ENCODE measurements around the gene FANCL.
A peak's percentile ranks its signal among the peaks of the same experiment; 100 is the strongest.
"Not testable (repeated sequence)": the region's sequence is repeated elsewhere in the genome, so short reads cannot be mapped to it uniquely, and the experiment has no call there.

Gene FANCL

GRCh38 chr2:58240670-58241545 is at the start of gene FANCL:
TSS of gene FANCL (minus strand) at chr2:58241325. CDS start at chr2:58241313, 12 bp downstream.
- peak; percentile 90 for DNase-seq

DNA sequence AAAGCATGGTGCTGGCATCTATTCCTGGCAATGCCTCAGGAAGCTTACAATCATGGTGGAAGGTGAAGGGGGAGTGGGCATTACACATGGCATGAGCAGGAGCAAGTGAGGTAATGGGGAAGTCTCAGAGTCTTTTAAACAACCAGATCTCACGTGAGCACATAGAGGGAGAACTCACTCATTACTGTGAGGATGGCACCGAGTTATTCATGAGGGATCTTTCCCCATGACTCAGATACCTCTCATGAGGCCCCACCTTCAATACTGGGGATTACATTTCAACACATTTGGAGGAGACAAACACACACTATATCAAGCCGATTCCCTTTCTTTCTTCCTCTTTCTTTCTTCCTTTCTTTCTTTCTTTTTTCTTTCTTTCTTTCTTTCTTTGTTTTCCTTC is 47.9 kb upstream of the FANCL start:
- DNase-seq, result no peak

- no peak for DNase-seq
Observed at GRCh38 chr2:58283931-58284330, 42.8 kb upstream of the FANCL start.

DNA sequence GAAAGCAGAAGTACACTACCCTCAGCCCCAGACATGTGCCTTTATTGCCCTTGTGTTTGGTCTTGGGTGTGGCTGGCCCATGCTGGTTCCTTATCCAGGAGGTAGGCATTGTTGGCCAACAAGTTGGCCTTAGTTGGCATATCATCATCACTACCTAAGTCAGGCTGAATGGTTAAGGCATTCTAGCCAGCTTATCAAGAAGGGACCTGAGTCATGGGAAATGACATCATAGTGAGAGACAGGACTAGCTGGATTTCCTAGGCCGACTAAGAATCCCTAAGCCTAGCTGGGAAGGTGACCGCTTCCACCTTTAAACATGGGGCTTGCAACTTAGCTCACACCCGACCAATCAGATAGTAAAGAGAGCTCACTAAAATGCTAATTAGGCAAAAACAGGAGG is 34.0 kb upstream of the FANCL start:
- DNase-seq, result not testable (repeated sequence)

DNA sequence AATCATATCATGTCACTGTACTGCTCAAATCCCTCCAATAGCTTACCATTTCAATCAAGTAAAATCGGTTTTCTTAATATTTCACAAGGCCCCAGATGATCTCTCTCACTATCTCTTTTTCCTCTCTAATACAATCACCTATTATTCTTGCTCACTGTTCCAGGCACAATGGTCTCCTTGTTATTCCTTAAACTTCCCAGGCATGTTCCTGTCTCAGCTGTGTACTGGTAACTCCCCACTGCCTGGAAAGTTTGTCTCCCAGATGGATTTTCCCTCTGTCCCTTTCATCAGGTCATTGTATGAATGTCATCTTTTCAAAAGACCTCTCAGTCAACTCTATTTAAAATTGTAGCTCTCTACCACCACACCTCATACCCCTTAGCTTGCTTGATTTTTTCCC is 30.7 kb upstream of the FANCL start:
- DNase-seq, result no peak

GRCh38 chr2:58268685-58269084 is 27.6 kb upstream of the FANCL start:
- DNase-seq, result no peak

- no peak for DNase-seq
Observed at GRCh38 chr2:58266211-58266610, 25.1 kb upstream of the FANCL start.

DNA sequence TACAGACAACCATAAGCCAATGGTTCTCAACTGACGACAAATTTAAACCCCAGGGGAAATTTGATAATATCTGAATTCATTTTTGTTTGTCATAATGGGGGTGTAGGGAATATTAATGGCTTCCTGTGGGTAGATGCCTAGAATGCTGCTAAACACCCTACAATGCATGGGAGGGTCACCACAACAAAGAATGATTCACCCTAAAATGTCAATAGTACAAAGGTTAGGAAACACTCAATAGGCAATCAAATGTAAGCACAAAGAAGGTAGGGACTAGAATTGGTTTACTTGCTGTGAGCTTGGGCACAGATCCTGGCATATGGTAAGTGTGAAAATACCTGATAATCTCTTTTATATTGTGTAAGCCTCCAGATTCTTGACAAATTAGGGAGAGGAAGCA is 20.1 kb upstream of the FANCL start:
- DNase-seq, result no peak

DNA sequence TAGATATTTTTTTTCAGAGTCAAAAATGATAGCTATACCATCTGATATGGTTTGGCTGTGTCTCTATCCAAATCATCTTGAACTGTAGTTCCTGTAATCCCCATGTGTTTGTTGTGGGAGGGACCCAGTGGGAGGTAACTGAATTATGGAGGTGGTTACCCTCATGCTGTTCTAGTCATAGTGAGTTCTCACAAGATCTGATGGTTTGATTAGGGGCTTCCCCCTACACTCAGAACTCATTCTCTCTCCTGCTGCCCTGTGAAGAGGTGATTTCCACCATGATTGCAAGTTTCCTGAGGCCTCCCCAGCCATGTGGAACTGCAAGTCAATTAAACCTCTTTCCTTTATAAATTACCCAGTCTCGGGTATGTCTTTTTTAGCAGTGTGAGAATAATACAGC is 17.3 kb upstream of the FANCL start:
- DNase-seq, result peak; percentile 51

- DNase-seq, result not testable (repeated sequence)
Observed at GRCh38 chr2:58251331-58252201, 10.4 kb upstream of the FANCL start.

DNA sequence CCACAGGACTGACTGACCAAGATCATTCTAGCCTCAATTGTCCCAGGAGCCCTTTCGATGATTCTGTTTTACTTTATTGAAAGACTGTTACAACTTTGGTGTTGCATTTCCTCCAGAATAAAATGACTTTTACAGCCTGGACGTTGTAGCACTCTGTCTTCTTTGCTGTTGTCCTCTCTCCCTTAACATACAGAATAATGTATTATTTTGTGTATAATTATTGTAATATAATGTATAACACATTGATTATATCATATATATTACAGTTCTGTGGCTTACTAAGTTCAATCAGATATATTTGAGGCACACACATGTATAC is 380 bp upstream of the FANCL start:
- DNase-seq, result no peak

DNA sequence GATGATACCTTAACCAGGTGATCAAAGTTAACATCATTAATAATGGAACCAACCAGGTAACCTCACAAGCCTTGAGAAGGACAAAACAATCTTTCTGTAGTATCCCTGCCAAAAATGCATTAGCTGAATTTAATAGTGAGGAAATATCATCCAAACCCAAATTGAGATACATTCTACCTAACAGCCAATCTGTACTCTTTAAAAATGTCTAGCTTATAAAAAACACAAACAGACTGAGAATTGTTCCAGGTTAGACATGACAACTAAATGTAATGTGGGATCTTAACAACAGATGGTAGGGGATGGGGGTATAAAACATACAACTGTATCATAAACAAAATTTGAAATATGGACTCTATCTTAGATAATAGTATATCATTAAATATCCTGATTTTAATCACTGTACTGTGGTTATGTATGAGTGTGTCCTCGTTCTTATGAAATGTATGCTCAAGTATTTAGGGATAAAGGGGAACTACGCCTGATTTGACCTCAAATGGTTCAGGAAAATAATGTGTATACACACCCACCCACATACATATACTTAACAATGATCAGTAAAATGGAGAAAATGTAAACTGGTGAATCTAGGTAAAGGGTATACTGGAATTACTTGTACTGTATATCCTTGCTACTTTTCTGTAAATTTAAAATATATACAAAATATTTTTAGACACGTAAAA is 1.7 kb downstream of the FANCL start:
- no peak for DNase-seq

DNA sequence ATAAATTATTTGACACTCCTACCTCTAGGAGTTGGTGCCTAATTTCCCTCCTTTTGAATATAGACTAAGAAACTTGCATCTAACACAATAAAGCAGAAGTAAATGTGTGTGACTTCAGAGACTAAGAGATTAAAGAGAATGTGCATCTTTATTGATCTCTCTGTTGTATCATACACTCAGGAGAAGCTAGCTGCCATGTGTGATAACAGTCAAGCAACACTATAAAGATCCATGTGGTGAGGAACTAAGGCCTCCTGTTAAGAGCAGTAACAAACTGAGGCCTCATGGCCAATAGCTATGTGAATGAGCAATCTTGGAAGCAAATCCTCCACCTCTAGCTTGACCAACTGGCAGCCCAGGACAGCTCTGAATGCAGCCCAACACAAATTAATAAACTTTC is 3.4 kb downstream of the FANCL start:
- no peak for DNase-seq

DNA sequence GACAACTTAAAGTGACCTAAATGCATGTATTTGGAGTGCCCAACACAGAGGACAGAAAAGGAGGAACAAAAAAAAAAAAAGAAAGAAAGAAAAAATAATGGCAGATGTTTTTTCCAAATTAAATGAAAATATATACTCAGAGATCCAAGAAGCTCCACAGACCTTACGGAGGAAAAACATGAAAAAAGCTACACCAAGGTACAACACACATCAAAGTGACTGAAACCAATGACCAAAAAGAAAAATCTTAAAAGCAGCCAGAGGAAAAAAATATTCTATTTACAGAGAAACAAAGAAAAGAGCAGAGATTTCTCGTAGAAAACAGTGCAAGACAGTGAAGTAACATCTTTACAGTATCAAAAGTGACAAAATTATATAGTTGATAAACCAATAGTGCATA is 5.1 kb downstream of the FANCL start:
- DNase-seq, result no peak

DNA sequence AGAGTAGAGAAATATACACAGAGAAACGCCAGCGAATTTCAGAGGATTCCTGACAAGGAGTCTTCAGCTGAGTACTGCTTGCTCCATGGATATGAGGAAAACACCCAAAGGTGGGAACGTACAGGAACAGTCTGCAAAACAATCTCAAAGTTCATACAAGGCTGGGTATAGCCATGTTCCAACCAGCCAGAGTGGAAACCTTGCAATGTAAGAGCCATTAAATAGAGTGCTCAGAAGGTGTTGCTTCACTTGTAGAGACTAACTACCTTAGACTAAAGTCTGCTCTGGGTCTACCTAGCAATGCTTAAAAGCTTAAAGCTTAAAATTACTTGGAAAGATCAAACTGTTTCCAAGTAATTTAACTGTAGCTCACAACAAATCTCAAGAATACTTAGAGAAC is 6.0 kb downstream of the FANCL start:
- no peak for DNase-seq

DNA sequence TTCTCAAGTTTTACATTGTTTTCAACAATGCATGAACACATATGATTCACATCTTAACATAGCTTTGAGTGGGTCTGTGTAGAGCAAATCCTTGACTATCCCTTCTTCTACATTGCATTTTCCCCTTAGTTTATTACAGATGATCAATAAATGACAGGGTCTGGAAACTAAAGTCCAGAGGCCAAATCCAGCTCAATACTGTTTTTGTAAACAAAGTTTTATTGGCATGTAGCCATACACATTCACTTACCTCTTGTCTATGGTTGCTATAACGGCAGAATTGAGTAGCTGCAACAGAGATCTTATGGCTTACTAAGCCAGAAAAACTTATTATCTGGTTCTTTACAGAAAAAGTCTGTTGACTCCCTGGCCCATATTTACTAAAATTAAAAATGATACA is 12.8 kb downstream of the FANCL start:
- no peak for DNase-seq

DNA sequence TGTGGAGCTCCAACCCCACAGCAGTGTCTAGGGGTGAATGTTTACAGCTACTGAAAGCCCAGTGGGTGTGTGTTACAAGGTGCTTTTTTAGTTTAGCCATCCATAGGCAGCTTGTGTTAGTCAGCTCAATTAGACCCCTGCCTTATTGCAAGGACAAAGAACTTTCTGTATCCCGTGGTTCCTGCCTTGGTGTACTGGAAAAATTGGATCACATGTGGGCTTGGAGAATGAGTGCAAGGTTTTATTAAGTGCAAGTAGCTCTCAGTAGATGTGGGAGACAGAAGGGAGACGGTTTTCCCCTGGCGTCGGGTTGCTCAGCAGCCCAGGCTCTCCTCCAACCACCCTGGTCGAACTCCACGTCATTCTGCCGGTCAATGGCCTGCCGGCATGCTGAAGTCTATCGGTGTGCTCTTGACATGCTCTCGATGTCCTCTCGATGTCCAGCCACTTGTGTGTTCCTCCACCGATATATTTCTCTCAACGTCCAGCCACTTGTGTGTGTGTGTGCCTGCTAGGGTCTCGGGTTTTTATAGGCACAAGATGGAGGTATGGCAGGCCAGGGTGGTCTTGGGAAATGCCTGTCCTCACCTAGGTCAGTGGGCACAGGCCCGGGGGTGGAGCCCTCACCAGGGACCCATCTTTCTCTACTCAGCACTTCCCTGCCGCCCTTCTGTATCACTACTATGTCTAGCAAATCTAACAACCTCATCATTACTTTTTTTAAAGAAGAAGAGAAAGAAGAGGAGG is 13.8 kb downstream of the FANCL start:
- DNase-seq, result no peak

DNA sequence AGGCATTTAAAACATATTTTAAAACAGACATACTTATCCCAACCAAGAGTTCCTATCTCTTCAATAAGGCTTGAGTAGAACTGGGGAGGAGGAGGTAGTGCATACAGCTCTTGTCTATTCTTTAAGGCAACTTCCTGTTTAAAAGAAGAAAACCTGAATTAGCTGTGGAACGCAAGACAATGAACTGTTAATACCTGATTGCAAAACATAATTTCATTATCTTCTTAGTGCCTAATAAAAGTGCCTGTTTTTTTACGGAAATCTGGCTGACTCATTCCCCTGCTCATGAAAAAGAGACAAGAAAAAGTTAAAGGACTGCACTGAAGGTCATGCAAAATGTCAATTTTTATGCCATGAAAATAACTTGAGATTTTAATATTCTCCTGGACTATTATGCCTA is 19.2 kb downstream of the FANCL start:
- DNase-seq, result no peak

DNA sequence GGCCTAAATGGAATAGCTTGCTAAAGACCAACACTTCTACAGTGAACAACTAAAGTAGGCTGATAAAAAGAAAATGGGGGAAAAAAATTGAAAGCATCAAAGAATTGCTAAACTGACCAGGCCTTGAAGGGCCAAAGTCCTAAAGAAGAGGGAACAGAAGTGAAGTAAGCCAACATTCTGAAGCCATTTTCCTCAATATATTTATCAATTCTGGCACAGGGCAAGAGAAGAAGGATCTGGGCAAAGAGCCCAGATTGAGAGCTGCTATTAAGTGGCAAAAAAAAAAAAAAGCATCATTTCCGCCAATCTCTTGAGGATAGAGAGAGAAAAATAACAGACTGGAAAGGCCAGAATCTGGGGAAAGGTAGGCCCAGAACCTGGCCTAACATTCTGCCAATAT is 25.7 kb downstream of the FANCL start:
- no peak for DNase-seq

DNA sequence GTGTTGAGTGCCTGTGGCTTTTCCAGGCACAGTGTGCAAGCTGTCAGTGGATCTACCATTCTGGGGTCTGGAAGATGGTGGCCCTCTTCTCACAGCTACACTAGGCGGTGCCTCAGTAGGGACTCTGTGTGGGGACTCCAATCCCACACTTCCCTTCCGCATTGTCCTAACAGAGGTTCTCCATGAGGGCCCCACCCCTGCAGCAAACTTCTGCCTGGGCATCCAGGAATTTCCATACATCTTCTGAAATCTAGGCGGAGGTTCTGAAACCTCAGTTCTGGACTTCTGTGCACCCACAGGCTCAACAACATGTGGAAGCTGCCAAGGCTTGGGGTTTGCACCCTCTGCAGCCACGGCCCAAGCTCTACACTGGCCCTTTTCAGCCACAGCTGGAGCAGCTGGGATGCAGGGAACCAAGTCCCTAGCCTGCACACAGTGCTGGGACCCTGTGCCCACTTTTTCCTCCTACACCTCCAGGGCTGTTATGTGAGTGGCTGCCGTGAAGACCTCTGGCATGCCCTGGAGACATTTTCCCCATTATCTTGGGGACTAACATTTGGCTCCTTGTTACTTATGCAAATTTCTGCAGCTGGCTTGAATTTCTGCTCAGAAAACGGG is 30.1 kb downstream of the FANCL start:
- DNase-seq, result not testable (repeated sequence)

GRCh38 chr2:58207189-58207588 is 33.9 kb downstream of the FANCL start:
- no peak for DNase-seq

GRCh38 chr2:58206785-58207184 is 34.3 kb downstream of the FANCL start:
- no peak for DNase-seq

All from stimulated activated CD4-positive, alpha-beta T cell treated with anti-CD3 and anti-CD28 coated beads, Interleukin-15, amount 100 ng/mL, for 24 hours (primary cell).